Renal cortex interstitium (tissue), 11 donors: ENCODE measurements around the gene KCNJ1. TPM values are rescaled to one million over a fixed set of nuclear protein-coding genes. Genes with fewer than 3 reads are reported as not detected.

Experiments
- DNase-seq, 11 donors: peaks; one replicate each; pipeline ENCODE4 v3.0.0-alpha.2; 2013; ENCODE audit warnings: low read depth in 9 of 11, low spot score in 4 of 11; ENCODE audit errors: extremely low read depth in 1 of 11
- polyA plus RNA-seq, 3 donors: library from polyadenylated mRNA; unstranded; fragments of 120-200 nt; gene quantifications; one replicate each; pipeline ENCODE4 v1.2.1, GENCODE V29; 2013; ENCODE audit not compliant: insufficient read length in 3 of 3

The KCNJ1 gene
- polyA plus RNA-seq, 3 donors = 65.7 to 91.3 (median 89.0) TPM

GRCh38 chr11:128890543-128891368 is 23.7 kb upstream of the KCNJ1 start, which contains the start of gene KCNJ5:
Gene KCNJ5, plus strand, starts transcription at chr11:128891356. Its CDS starts 19,918 bp downstream, at chr11:128911274.
- peak in 3 of 11 donors; percentile 25 to 50 (median 46) for DNase-seq

GRCh38 chr11:128890216-128890542 is 23.1 kb upstream of the KCNJ1 start:
- DNase-seq = no peak

GRCh38 chr11:128889657-128890213 is 22.6 kb upstream of the KCNJ1 start:
- DNase-seq = no peak

GRCh38 chr11:128888034-128888985 is 21.2 kb upstream of the KCNJ1 start:
- no peak for DNase-seq

- no peak for DNase-seq
Observed at GRCh38 chr11:128886406-128887124, 19.5 kb upstream of the KCNJ1 start.

- peak in 7 of 11 donors; percentile 59 to 76 (median 69) for DNase-seq
Observed at GRCh38 chr11:128884703-128885338, 17.7 kb upstream of the KCNJ1 start.

- no peak for DNase-seq
Observed at GRCh38 chr11:128884054-128884453, 17.0 kb upstream of the KCNJ1 start.

- no peak for DNase-seq
Observed at GRCh38 chr11:128882451-128882850, 15.4 kb upstream of the KCNJ1 start.

GRCh38 chr11:128881221-128881620 is 14.1 kb upstream of the KCNJ1 start:
- no peak for DNase-seq

GRCh38 chr11:128879817-128880216 is 12.7 kb upstream of the KCNJ1 start:
- DNase-seq = no peak

GRCh38 chr11:128878455-128878854 is 11.4 kb upstream of the KCNJ1 start:
- no peak for DNase-seq

GRCh38 chr11:128877726-128878125 is 10.6 kb upstream of the KCNJ1 start:
- DNase-seq = no peak

- DNase-seq = no peak
Observed at GRCh38 chr11:128876133-128876650, 9.1 kb upstream of the KCNJ1 start.

- no peak for DNase-seq
Observed at GRCh38 chr11:128874427-128874826, 7.3 kb upstream of the KCNJ1 start.

GRCh38 chr11:128872594-128872993 is 5.5 kb upstream of the KCNJ1 start:
- DNase-seq = no peak

- DNase-seq = no peak
Observed at GRCh38 chr11:128872094-128872493, 5.0 kb upstream of the KCNJ1 start.

GRCh38 chr11:128871168-128871610 is 4.1 kb upstream of the KCNJ1 start:
- DNase-seq = no peak
